ENCODE measurements around the gene PDZD7.

The PDZD7 gene

GRCh38 chr10:101014966-101015581 lies 15.9 kb downstream of the PDZD7 start:
- WGBS (ENCODE audit: extremely low coverage, insufficient coverage, low lambda C conversion rate), result no CpG with 5 or more reads among the region's 7 CpGs
- no peak overlapping the region for H4K5ac ChIP-seq (ENCODE audit: low read length)
- H3K4me3 ChIP-seq (ENCODE audit: low read length), result no peak overlapping the region
- no peak overlapping the region for H3K4ac ChIP-seq (ENCODE audit: low read depth, low read length)
- H3K79me2 ChIP-seq (ENCODE audit: control insufficient read depth, insufficient read depth, low read length), result no peaks in the 10 kb centered on the region
- H2BK120ac ChIP-seq (ENCODE audit: low read depth, low read length), result no peak overlapping the region
- no peak for DNase-seq
- peaks cover 4% of the 10 kb centered on the region for H3K4me1 ChIP-seq (ENCODE audit: control insufficient read depth, low read depth, low read length)
- H3K23ac ChIP-seq (ENCODE audit: low read length), result no peak overlapping the region
- H3K79me1 ChIP-seq (ENCODE audit: low read length), result no peaks in the 10 kb centered on the region
- H2BK15ac ChIP-seq (replicated peaks; ENCODE audit: low read depth), result no peak overlapping the region
- H3K18ac ChIP-seq (ENCODE audit: low read length), result no peak overlapping the region
- H2AK5ac ChIP-seq (ENCODE audit: low read length), result no peak overlapping the region
- H2BK5ac ChIP-seq (ENCODE audit: low read length), result no peak overlapping the region
- no peak overlapping the region for H3K4me2 ChIP-seq (ENCODE audit: low read length)
- H4K8ac ChIP-seq (ENCODE audit: low read depth, low read length), result no peak overlapping the region
- no peak overlapping the region for H3K27ac ChIP-seq (ENCODE audit: low read depth, low read length)
- no peaks in the 10 kb centered on the region for H3K36me3 ChIP-seq (ENCODE audit: control insufficient read depth, insufficient read depth, low read length)
- no peak overlapping the region for H3K9ac ChIP-seq (ENCODE audit: low read length)
- H3K27me3 ChIP-seq (ENCODE audit: insufficient read depth, low read length, poor library complexity), result peaks cover 8% of the 10 kb centered on the region
- no peak overlapping the region for H3K56ac ChIP-seq (ENCODE audit: low read length)

- H2AK5ac ChIP-seq (ENCODE audit: low read length), result no peak overlapping the region
- H2BK15ac ChIP-seq (replicated peaks; ENCODE audit: low read depth), result no peak overlapping the region
- no peak overlapping the region for H4K8ac ChIP-seq (ENCODE audit: low read depth, low read length)
- H3K4ac ChIP-seq (ENCODE audit: low read depth, low read length), result no peak overlapping the region
- H3K4me2 ChIP-seq (ENCODE audit: low read length), result no peak overlapping the region
- DNase-seq, result peak; percentile 68
- no peaks in the 10 kb centered on the region for H3K79me1 ChIP-seq (ENCODE audit: low read length)
- H4K5ac ChIP-seq (ENCODE audit: low read length), result no peak overlapping the region
- H3K4me1 ChIP-seq (ENCODE audit: control insufficient read depth, low read depth, low read length), result peaks cover 4% of the 10 kb centered on the region
- WGBS (ENCODE audit: extremely low coverage, insufficient coverage, low lambda C conversion rate), result no CpG with 5 or more reads among the region's 11 CpGs
- H3K27me3 ChIP-seq (ENCODE audit: insufficient read depth, low read length, poor library complexity), result peaks cover 8% of the 10 kb centered on the region
- no peak overlapping the region for H3K9ac ChIP-seq (ENCODE audit: low read length)
- H3K4me3 ChIP-seq (ENCODE audit: low read length), result no peak overlapping the region
- no peak overlapping the region for H2BK5ac ChIP-seq (ENCODE audit: low read length)
- no peak overlapping the region for H3K23ac ChIP-seq (ENCODE audit: low read length)
- no peak overlapping the region for H2BK120ac ChIP-seq (ENCODE audit: low read depth, low read length)
- no peak overlapping the region for H3K56ac ChIP-seq (ENCODE audit: low read length)
- H3K79me2 ChIP-seq (ENCODE audit: control insufficient read depth, insufficient read depth, low read length), result no peaks in the 10 kb centered on the region
- no peak overlapping the region for H3K27ac ChIP-seq (ENCODE audit: low read depth, low read length)
- no peaks in the 10 kb centered on the region for H3K36me3 ChIP-seq (ENCODE audit: control insufficient read depth, insufficient read depth, low read length)
- H3K18ac ChIP-seq (ENCODE audit: low read length), result no peak overlapping the region
Measured at GRCh38 chr10:101014230-101014884, 16.6 kb downstream of the PDZD7 start.

GRCh38 chr10:101013365-101013825 lies 17.5 kb downstream of the PDZD7 start:
- Histone ChIP-seq H2BK5ac (ENCODE audit: low read length) (no peak overlapping the region), H3K4me2 (ENCODE audit: low read length) (no peak overlapping the region), H2AK5ac (ENCODE audit: low read length) (no peak overlapping the region), H4K5ac (ENCODE audit: low read length) (no peak overlapping the region), H3K9ac (ENCODE audit: low read length) (no peak overlapping the region), H3K79me1 (ENCODE audit: low read length) (no peaks in the 10 kb centered on the region), H4K8ac (ENCODE audit: low read depth, low read length) (no peak overlapping the region), H3K18ac (ENCODE audit: low read length) (no peak overlapping the region), H3K4ac (ENCODE audit: low read depth, low read length) (no peak overlapping the region), H3K23ac (ENCODE audit: low read length) (no peak overlapping the region), H2BK120ac (ENCODE audit: low read depth, low read length) (no peak overlapping the region), H3K36me3 (ENCODE audit: control insufficient read depth, insufficient read depth, low read length) (no peaks in the 10 kb centered on the region), H3K27me3 (ENCODE audit: insufficient read depth, low read length, poor library complexity) (peaks cover 8% of the 10 kb centered on the region), H3K4me3 (ENCODE audit: low read length) (no peak overlapping the region), H3K79me2 (ENCODE audit: control insufficient read depth, insufficient read depth, low read length) (no peaks in the 10 kb centered on the region), H3K27ac (ENCODE audit: low read depth, low read length) (no peak overlapping the region), H3K56ac (ENCODE audit: low read length) (no peak overlapping the region), H2BK15ac (replicated peaks; ENCODE audit: low read depth) (no peak overlapping the region), H3K4me1 (ENCODE audit: control insufficient read depth, low read depth, low read length) (peaks cover under 1% of the 10 kb centered on the region)
- no CpG with 5 or more reads among the region's 9 CpGs for WGBS (ENCODE audit: extremely low coverage, insufficient coverage, low lambda C conversion rate)
- DNase-seq, result no peak

- Histone ChIP-seq H3K4ac (ENCODE audit: low read depth, low read length) (no peak overlapping the region), H3K4me3 (ENCODE audit: low read length) (no peak overlapping the region), H2BK120ac (ENCODE audit: low read depth, low read length) (no peak overlapping the region), H3K4me1 (ENCODE audit: control insufficient read depth, low read depth, low read length) (no peaks in the 10 kb centered on the region), H3K9ac (ENCODE audit: low read length) (no peak overlapping the region), H3K18ac (ENCODE audit: low read length) (no peak overlapping the region), H3K79me1 (ENCODE audit: low read length) (no peaks in the 10 kb centered on the region), H3K27ac (ENCODE audit: low read depth, low read length) (no peak overlapping the region), H3K4me2 (ENCODE audit: low read length) (no peak overlapping the region), H4K5ac (ENCODE audit: low read length) (no peak overlapping the region), H3K23ac (ENCODE audit: low read length) (no peak overlapping the region), H2AK5ac (ENCODE audit: low read length) (no peak overlapping the region), H2BK15ac (replicated peaks; ENCODE audit: low read depth) (no peak overlapping the region), H4K8ac (ENCODE audit: low read depth, low read length) (no peak overlapping the region), H3K27me3 (ENCODE audit: insufficient read depth, low read length, poor library complexity) (peaks cover 4% of the 10 kb centered on the region), H3K36me3 (ENCODE audit: control insufficient read depth, insufficient read depth, low read length) (no peaks in the 10 kb centered on the region), H2BK5ac (ENCODE audit: low read length) (no peak overlapping the region), H3K56ac (ENCODE audit: low read length) (no peak overlapping the region), H3K79me2 (ENCODE audit: control insufficient read depth, insufficient read depth, low read length) (no peaks in the 10 kb centered on the region)
- WGBS (ENCODE audit: extremely low coverage, insufficient coverage, low lambda C conversion rate), result no CpG with 5 or more reads among the region's 14 CpGs
- DNase-seq, result peak; percentile 92
Measured at GRCh38 chr10:101012525-101013364, 18.2 kb downstream of the PDZD7 start.

GRCh38 chr10:101011517-101012423 lies 19.2 kb downstream of the PDZD7 start:
- Histone ChIP-seq H3K79me2 (ENCODE audit: control insufficient read depth, insufficient read depth, low read length) (no peaks in the 10 kb centered on the region), H2BK15ac (replicated peaks; ENCODE audit: low read depth) (no peak overlapping the region), H3K4ac (ENCODE audit: low read depth, low read length) (no peak overlapping the region), H2AK5ac (ENCODE audit: low read length) (no peak overlapping the region), H3K79me1 (ENCODE audit: low read length) (no peaks in the 10 kb centered on the region), H3K23ac (ENCODE audit: low read length) (no peak overlapping the region), H2BK120ac (ENCODE audit: low read depth, low read length) (no peak overlapping the region), H3K4me3 (ENCODE audit: low read length) (no peak overlapping the region), H4K5ac (ENCODE audit: low read length) (no peak overlapping the region), H3K27ac (ENCODE audit: low read depth, low read length) (no peak overlapping the region), H3K18ac (ENCODE audit: low read length) (no peak overlapping the region), H3K4me2 (ENCODE audit: low read length) (no peak overlapping the region), H3K9ac (ENCODE audit: low read length) (no peak overlapping the region), H3K4me1 (ENCODE audit: control insufficient read depth, low read depth, low read length) (no peaks in the 10 kb centered on the region), H2BK5ac (ENCODE audit: low read length) (no peak overlapping the region), H3K56ac (ENCODE audit: low read length) (no peak overlapping the region), H3K36me3 (ENCODE audit: control insufficient read depth, insufficient read depth, low read length) (no peaks in the 10 kb centered on the region), H4K8ac (ENCODE audit: low read depth, low read length) (no peak overlapping the region), H3K27me3 (ENCODE audit: insufficient read depth, low read length, poor library complexity) (no peaks in the 10 kb centered on the region)
- WGBS (ENCODE audit: extremely low coverage, insufficient coverage, low lambda C conversion rate), result no CpG with 5 or more reads among the region's 22 CpGs
- peak; percentile 78 for DNase-seq
